HepG2 (cell line): Measurements from ENCODE around the gene EXOC7. TPM values are rescaled to one million over a fixed set of nuclear protein-coding genes. Genes with fewer than 3 reads are reported as not detected.

Experiments
- POLR2A ChIP-seq, 2 experiments: IDR thresholded peaks; 2 replicates each; pipeline ENCODE4 v1.6.1; 2011; ENCODE audit warnings: low read depth in 2 of 2, low read length in 2 of 2, mild to moderate bottlenecking in 1 of 2, moderate library complexity in 1 of 2; ENCODE audit not compliant: insufficient read depth in 1 of 2
- SOX13 ChIP-seq, 3 experiments: fragments of 450-650 bp in 1 of 3; sonication (generic) in 1 of 3; formaldehyde crosslinking in 1 of 3; IDR thresholded peaks in 2 of 3; conservative IDR thresholded peaks in 1 of 3; 2 replicates each; pipeline versions ENCODE4 v1.5.0 to v1.6.1; 2016 to 2020; ENCODE audit warnings: antibody characterized with exemption in 1 of 3, mild to moderate bottlenecking in 1 of 3, missing compliant biosample characterization in 1 of 3, missing genetic modification reagents in 1 of 3, moderate library complexity in 1 of 3
- TCF7 ChIP-seq: sonication (generic); IDR thresholded peaks from 2 replicates; pipeline ENCODE4 v1.6.1; 2016; ENCODE audit warnings: antibody characterized with exemption, low read depth
- ZNF567 ChIP-seq: sonication (generic); formaldehyde crosslinking; IDR thresholded peaks from 2 replicates; pipeline ENCODE4 v1.8.1; 2023; ENCODE audit warnings: mild to moderate bottlenecking, missing genetic modification reagents, borderline replicate concordance
- polyA plus RNA-seq, 8 experiments: library from polyadenylated mRNA; depleted of rRNA in 3 of 8; stranded (reverse) in 7 of 8; unstranded in 1 of 8; fragments of >200 nt; fragmentation: Illumina TruSeq in 4 of 8; extraction: Trizol in 4 of 8; gene quantifications; 2 replicates each; pipeline versions ENCODE4 v1.2.1 to v1.2.3, GENCODE V29; 2011 to 2016; ENCODE audit warnings: low read depth in 4 of 8, missing spikeins in 1 of 8, mixed read lengths in 1 of 8; ENCODE audit not compliant: insufficient read depth in 1 of 8
- total RNA-seq, 5 experiments: library from RNA; depleted of rRNA; stranded (reverse); fragments of >200 nt; fragmentation: Illumina TruSeq; extraction: Trizol; gene quantifications; 2 replicates each; pipeline ENCODE4 v1.2.3, GENCODE V29; 2016; ENCODE audit warnings: low read depth in 1 of 5
- TF ChIP-seq, protein P1 (sequence below): sonication (generic); formaldehyde crosslinking; IDR thresholded peaks from 2 replicates; pipeline ENCODE4 v1.8.0; 2022; ENCODE audit warnings: mild to moderate bottlenecking, missing genetic modification reagents
- TF ChIP-seq, protein P2 (sequence below): sonication (generic); formaldehyde crosslinking; IDR thresholded peaks from 2 replicates; pipeline ENCODE4 v1.4.0; 2020; ENCODE audit warnings: missing genetic modification reagents
- TF ChIP-seq, protein P3 (sequence below): sonication (generic); formaldehyde crosslinking; IDR thresholded peaks from 2 replicates; pipeline ENCODE4 v1.9.0; 2022; ENCODE audit warnings: missing genetic modification reagents, mild to moderate bottlenecking, borderline replicate concordance
- TF ChIP-seq, protein P4 (sequence below): sonication (generic); formaldehyde crosslinking; IDR thresholded peaks from one replicate; pipeline ENCODE4 v1.5.1; 2020; ENCODE audit warnings: mild to moderate bottlenecking, missing genetic modification reagents; ENCODE audit errors: not compliant biosample characterization
- TF ChIP-seq, protein P5 (sequence below): sonication (generic); formaldehyde crosslinking; IDR thresholded peaks from 2 replicates; pipeline ENCODE4 v1.5.1; 2020; ENCODE audit warnings: missing genetic modification reagents, mild to moderate bottlenecking, borderline replicate concordance

EXOC7 gene
- total and polyA plus RNA-seq, 2 of the 13 experiments (the other 11 are each of a cell fraction or from before 2014, with no cell fraction given) = 86.9 to 116 TPM

DNA sequence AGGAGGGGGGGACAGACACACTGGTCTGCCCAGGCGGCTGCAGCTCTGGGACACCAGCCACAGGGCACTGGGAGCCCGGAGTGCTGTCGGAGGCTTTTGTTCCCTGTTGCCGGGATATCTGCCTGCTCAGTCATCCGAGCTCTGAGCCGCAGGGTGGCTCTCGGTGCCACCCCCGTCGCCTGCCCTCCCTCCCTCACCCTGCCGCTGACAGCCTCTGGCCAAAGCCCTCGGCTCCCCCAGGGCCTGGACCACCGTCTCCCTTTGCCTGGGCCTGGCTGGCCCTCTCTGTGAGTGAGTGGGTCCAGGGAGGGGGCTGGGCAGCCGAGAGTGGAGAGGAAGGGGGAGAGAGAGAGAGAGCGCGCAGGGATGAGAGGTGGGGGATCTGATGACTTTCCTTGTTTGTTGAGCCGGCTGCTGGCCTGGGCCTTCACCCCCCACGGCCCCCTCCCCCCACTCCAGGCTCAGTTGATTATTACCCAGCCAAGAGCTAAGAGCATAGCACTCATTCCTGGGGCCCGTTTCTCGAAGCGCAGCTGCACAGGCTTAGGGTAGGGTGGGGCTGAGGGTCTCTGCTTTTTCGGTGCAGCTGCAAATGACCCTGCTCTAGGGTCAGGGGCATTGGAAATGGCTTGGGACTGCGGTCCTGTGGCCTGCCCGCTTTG is 34.8 kb upstream of the EXOC7 start (continued):
- TF ChIP-seq, protein P1, sequence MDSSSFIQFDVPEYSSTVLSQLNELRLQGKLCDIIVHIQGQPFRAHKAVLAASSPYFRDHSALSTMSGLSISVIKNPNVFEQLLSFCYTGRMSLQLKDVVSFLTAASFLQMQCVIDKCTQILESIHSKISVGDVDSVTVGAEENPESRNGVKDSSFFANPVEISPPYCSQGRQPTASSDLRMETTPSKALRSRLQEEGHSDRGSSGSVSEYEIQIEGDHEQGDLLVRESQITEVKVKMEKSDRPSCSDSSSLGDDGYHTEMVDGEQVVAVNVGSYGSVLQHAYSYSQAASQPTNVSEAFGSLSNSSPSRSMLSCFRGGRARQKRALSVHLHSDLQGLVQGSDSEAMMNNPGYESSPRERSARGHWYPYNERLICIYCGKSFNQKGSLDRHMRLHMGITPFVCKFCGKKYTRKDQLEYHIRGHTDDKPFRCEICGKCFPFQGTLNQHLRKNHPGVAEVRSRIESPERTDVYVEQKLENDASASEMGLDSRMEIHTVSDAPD (CRISPR knock-in tag) = peak; percentile 17; the same call in 1 of the 2 replicates
- TF ChIP-seq, protein P2, sequence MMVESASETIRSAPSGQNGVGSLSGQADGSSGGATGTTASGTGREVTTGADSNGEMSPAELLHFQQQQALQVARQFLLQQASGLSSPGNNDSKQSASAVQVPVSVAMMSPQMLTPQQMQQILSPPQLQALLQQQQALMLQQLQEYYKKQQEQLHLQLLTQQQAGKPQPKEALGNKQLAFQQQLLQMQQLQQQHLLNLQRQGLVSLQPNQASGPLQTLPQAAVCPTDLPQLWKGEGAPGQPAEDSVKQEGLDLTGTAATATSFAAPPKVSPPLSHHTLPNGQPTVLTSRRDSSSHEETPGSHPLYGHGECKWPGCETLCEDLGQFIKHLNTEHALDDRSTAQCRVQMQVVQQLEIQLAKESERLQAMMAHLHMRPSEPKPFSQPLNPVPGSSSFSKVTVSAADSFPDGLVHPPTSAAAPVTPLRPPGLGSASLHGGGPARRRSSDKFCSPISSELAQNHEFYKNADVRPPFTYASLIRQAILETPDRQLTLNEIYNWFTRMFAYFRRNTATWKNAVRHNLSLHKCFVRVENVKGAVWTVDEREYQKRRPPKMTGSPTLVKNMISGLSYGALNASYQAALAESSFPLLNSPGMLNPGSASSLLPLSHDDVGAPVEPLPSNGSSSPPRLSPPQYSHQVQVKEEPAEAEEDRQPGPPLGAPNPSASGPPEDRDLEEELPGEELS (CRISPR knock-in tag) = peak; percentile 89
- TF ChIP-seq POLR2A (IDR thresholded peaks at IDR 0.05; ENCODE audit: insufficient read depth in 1 of 2, low read depth in 2 of 2, low read length in 2 of 2) = 0 out of 4 replicates have a peak, but pooled peaks of 1 of the 2 experiments have one; percentile 39
- TF ChIP-seq, protein P3, sequence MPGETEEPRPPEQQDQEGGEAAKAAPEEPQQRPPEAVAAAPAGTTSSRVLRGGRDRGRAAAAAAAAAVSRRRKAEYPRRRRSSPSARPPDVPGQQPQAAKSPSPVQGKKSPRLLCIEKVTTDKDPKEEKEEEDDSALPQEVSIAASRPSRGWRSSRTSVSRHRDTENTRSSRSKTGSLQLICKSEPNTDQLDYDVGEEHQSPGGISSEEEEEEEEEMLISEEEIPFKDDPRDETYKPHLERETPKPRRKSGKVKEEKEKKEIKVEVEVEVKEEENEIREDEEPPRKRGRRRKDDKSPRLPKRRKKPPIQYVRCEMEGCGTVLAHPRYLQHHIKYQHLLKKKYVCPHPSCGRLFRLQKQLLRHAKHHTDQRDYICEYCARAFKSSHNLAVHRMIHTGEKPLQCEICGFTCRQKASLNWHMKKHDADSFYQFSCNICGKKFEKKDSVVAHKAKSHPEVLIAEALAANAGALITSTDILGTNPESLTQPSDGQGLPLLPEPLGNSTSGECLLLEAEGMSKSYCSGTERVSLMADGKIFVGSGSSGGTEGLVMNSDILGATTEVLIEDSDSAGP (CRISPR knock-in tag) = peak; percentile 88; the same call in 1 of the 2 replicates
- TF ChIP-seq TCF7 = peak; percentile 41; the same call in 1 of the 2 replicates
- TF ChIP-seq, protein P4, sequence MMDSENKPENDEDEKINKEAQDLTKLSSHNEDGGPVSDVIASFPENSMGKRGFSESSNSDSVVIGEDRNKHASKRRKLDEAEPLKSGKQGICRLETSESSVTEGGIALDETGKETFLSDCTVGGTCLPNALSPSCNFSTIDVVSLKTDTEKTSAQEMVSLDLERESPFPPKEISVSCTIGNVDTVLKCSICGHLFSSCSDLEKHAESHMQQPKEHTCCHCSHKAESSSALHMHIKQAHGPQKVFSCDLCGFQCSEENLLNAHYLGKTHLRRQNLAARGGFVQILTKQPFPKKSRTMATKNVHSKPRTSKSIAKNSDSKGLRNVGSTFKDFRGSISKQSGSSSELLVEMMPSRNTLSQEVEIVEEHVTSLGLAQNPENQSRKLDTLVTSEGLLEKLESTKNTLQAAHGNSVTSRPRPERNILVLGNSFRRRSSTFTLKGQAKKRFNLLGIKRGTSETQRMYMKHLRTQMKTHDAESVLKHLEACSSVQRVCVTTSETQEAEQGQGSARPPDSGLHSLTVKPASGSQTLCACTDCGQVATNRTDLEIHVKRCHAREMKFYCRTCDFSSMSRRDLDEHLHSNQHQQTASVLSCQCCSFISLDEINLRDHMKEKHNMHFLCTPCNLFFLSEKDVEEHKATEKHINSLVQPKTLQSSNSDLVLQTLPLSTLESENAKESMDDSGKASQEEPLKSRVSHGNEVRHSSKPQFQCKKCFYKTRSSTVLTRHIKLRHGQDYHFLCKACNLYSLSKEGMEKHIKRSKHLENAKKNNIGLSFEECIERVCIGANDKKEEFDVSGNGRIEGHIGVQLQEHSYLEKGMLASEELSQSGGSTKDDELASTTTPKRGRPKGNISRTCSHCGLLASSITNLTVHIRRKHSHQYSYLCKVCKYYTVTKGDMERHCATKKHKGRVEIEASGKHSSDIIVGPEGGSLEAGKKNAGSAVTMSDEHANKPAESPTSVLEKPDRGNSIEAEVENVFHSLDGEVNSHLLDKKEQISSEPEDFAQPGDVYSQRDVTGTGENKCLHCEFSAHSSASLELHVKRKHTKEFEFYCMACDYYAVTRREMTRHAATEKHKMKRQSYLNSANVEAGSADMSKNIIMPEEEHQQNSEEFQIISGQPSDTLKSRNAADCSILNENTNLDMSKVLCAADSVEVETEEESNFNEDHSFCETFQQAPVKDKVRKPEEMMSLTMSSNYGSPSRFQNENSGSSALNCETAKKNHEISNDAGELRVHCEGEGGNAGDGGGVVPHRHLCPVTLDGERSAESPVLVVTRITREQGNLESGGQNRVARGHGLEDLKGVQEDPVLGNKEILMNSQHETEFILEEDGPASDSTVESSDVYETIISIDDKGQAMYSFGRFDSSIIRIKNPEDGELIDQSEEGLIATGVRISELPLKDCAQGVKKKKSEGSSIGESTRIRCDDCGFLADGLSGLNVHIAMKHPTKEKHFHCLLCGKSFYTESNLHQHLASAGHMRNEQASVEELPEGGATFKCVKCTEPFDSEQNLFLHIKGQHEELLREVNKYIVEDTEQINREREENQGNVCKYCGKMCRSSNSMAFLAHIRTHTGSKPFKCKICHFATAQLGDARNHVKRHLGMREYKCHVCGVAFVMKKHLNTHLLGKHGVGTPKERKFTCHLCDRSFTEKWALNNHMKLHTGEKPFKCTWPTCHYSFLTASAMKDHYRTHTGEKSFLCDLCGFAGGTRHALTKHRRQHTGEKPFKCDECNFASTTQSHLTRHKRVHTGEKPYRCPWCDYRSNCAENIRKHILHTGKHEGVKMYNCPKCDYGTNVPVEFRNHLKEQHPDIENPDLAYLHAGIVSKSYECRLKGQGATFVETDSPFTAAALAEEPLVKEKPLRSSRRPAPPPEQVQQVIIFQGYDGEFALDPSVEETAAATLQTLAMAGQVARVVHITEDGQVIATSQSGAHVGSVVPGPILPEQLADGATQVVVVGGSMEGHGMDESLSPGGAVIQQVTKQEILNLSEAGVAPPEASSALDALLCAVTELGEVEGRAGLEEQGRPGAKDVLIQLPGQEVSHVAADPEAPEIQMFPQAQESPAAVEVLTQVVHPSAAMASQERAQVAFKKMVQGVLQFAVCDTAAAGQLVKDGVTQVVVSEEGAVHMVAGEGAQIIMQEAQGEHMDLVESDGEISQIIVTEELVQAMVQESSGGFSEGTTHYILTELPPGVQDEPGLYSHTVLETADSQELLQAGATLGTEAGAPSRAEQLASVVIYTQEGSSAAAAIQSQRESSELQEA = peak; percentile 61
- TF ChIP-seq SOX13 (IDR thresholded peaks at IDR 0.05) = no peak
- TF ChIP-seq SOX13 (CRISPR knock-in tag; conservative IDR thresholded peaks at IDR 0.05 in 1 of 2, IDR thresholded peaks at IDR 0.05 in 1 of 2) = peak in 1 of 2 experiments; percentile 42; a peak in 2 of 4 replicates
- TF ChIP-seq ZNF567 (CRISPR knock-in tag) = 0 out of 2 replicates have a peak, but pooled peaks have one; percentile 23
- TF ChIP-seq, protein P5, sequence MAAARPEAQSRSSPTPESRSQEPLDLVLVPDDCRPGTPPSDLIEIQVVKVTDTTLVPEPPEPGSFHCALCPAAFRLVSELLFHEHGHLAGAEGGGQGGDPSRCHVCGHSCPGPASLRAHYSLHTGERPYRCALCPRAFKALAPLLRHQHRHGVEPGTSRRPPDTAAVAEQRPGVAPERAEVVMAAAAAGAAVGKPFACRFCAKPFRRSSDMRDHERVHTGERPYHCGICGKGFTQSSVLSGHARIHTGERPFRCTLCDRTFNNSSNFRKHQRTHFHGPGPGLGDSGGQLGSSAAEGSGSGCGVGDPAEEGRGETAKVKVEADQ = peak; percentile 72
